HUES6 (cell line): Measurements from ENCODE around the gene EFNB2.

ENCODE experiments used
- H3K27ac ChIP-seq: 2 replicates; pipeline ENCODE4 v1.7.0; 2013; ENCODE audit warnings: low read depth, mild to moderate bottlenecking, low read length, inconsistent platforms
- H3K27me3 ChIP-seq: 2 replicates; pipeline ENCODE4 v1.6.1; 2013; ENCODE audit warnings: low read length; ENCODE audit not compliant: control insufficient read depth, insufficient read depth
- H3K36me3 ChIP-seq: 2 replicates; pipeline ENCODE4 v1.6.1; 2013; ENCODE audit warnings: low read length; ENCODE audit not compliant: control insufficient read depth, insufficient read depth
- H3K4me1 ChIP-seq: 2 replicates; pipeline ENCODE4 v1.6.1; 2013; ENCODE audit warnings: low read length; ENCODE audit not compliant: control insufficient read depth, insufficient read depth
- H3K4me3 ChIP-seq: 2 replicates; pipeline ENCODE4 v1.5.1; 2013; ENCODE audit warnings: low read depth, low read length
- H3K9ac ChIP-seq: one replicate; pipeline ENCODE4 v1.6.1; 2013; ENCODE audit warnings: mild to moderate bottlenecking, low read length
- H3K9me3 ChIP-seq: 2 replicates; pipeline ENCODE4 v1.6.1; 2013; ENCODE audit warnings: low read depth, low read length; ENCODE audit not compliant: control insufficient read depth, insufficient read depth

The EFNB2 gene

DNA sequence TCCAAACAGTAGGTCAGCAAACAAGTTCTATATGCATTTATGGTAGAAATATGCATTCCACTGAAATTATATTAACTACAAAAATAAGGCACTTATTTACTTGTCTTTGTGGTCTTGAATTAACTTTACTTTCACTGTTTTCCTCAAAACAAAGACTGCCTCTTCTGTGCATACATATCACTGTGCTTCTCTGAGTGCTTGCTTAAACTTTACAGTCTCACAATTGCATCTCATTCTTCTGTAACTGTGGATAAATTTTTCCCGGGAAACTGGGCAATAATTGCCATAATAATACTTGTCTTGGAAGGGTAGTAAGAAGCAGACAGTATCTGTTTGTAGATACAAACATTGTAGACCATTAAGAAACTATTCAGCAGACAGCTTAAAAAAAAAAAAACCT lies 38.4 kb downstream of the EFNB2 start:
- H3K4me1 ChIP-seq = peaks cover 38% of the 10 kb centered on the region
- no peak overlapping the region for H3K27ac ChIP-seq
- H3K36me3 ChIP-seq = peaks cover 34% of the 10 kb centered on the region
- H3K4me3 ChIP-seq = no peak overlapping the region
- H3K27me3 ChIP-seq = no peaks in the 10 kb centered on the region
- H3K9me3 ChIP-seq = no peaks in the 10 kb centered on the region
- no peak overlapping the region for H3K9ac ChIP-seq

GRCh38 chr13:106496072-106496997 lies 39.1 kb downstream of the EFNB2 start:
- Histone ChIP-seq H3K9ac (no peak overlapping the region), H3K4me3 (no peak overlapping the region), H3K27me3 (no peaks in the 10 kb centered on the region), H3K9me3 (no peaks in the 10 kb centered on the region), H3K36me3 (peaks cover 42% of the 10 kb centered on the region), H3K27ac (no peak overlapping the region), H3K4me1 (peaks cover 38% of the 10 kb centered on the region)

DNA sequence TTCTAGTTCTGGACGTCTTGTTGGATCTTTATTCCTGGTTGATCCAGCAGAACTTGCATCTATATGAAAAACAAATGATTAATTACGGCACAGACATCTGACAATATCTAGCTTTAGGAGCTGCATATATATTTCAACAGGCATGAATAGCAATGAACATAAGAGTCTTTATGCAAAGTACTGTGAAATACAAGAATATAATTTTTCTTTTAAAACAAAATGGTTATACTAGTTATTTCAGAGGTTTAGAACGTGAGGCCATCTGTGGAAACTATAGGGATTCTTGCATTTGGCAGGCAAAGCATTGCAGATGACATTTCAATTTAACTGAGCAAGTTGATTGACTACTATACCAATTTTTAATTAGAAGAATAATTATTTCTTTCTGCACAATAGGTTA lies 40.5 kb downstream of the EFNB2 start:
- Histone ChIP-seq H3K9ac (no peak overlapping the region), H3K27ac (no peak overlapping the region), H3K36me3 (peaks cover 49% of the 10 kb centered on the region), H3K4me3 (no peak overlapping the region), H3K4me1 (peaks cover 33% of the 10 kb centered on the region), H3K27me3 (no peaks in the 10 kb centered on the region), H3K9me3 (no peaks in the 10 kb centered on the region)

- H3K4me1 ChIP-seq = peaks cover 30% of the 10 kb centered on the region
- no peaks in the 10 kb centered on the region for H3K9me3 ChIP-seq
- peaks cover 49% of the 10 kb centered on the region for H3K36me3 ChIP-seq
- no peak overlapping the region for H3K4me3 ChIP-seq
- H3K27me3 ChIP-seq = no peaks in the 10 kb centered on the region
- H3K9ac ChIP-seq = no peak overlapping the region
- H3K27ac ChIP-seq = no peak overlapping the region
Observed at GRCh38 chr13:106494506-106494905, 41.0 kb downstream of the EFNB2 start.

- no peaks in the 10 kb centered on the region for H3K9me3 ChIP-seq
- H3K36me3 ChIP-seq = peaks cover 49% of the 10 kb centered on the region
- no peaks in the 10 kb centered on the region for H3K27me3 ChIP-seq
- H3K27ac ChIP-seq = no peak overlapping the region
- H3K9ac ChIP-seq = no peak overlapping the region
- H3K4me1 ChIP-seq = peaks cover 27% of the 10 kb centered on the region
- no peak overlapping the region for H3K4me3 ChIP-seq
Observed at GRCh38 chr13:106493533-106494220, 41.8 kb downstream of the EFNB2 start.

DNA sequence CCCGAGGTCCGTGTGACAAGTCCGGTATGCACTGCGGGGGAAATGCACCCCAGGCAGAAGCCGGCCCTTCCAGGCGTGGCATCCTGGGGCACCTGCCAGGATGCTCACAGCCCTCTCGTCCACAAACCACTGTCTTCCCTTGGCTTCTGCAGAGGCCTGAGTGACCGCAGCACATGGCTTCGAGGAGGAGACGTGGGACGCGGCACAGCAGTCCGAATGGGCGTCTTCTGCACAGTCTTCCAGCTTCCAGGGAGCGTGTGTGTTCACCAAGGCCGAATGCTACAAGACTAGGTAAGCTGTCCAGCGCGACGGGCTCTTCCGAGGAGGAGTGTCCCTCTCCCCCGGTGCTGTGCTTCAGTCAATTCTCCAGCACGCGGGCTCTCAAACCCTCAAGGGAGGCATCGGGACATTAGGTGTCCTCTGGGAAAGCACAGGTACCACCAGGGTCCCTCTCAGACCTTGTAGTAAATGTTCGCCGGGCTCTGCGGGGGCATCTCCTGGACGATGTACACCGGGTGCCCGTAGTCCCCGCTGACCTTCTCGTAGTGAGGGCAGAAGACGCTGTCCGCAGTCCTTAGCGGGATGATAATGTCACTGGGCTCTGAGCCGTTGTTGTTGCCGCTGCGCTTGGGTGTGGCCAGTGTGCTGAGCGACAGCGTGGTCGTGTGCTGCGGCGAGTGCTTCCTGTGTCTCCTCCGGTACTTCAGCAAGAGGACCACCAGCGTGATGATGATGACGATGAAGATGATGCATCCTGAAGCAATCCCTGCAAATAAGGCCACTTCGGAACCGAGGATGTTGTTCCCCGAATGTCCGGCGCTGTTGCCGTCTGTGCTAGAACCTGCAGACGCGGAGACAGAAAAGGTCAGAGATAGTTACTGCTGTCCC lies 42.6 kb downstream of the EFNB2 start:
- no peak overlapping the region for H3K27ac ChIP-seq
- H3K4me3 ChIP-seq = no peak overlapping the region
- H3K4me1 ChIP-seq = peaks cover 23% of the 10 kb centered on the region
- H3K36me3 ChIP-seq = peaks cover 49% of the 10 kb centered on the region
- H3K27me3 ChIP-seq = no peaks in the 10 kb centered on the region
- H3K9me3 ChIP-seq = no peaks in the 10 kb centered on the region
- no peak overlapping the region for H3K9ac ChIP-seq

- Histone ChIP-seq H3K27ac (no peak overlapping the region), H3K27me3 (no peaks in the 10 kb centered on the region), H3K4me3 (no peak overlapping the region), H3K9ac (no peak overlapping the region), H3K9me3 (no peaks in the 10 kb centered on the region), H3K4me1 (peaks cover 22% of the 10 kb centered on the region), H3K36me3 (peaks cover 49% of the 10 kb centered on the region)
Observed at GRCh38 chr13:106491928-106492587, 43.4 kb downstream of the EFNB2 start.

DNA sequence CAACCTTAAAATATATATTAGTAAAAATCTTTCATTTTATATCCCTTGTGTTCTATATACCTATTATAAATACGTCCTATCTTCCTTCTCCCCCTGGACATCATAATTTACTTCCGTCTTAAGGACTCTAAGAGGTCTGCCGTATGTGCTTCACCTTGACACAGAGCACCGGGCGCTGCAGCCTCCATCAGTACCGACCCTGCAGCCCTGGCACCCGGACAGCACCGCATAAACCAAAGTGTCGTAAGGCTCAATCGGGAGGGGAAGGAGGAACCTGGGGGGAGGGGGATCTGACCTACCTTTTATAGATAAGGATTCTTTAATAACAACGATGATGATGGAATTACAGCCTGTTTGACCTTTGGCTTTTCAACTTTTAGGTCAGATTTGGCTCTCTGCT lies 44.0 kb downstream of the EFNB2 start:
- Histone ChIP-seq H3K27ac (no peak overlapping the region), H3K9ac (no peak overlapping the region), H3K9me3 (no peaks in the 10 kb centered on the region), H3K36me3 (peaks cover 49% of the 10 kb centered on the region), H3K4me3 (no peak overlapping the region), H3K4me1 (peaks cover 16% of the 10 kb centered on the region), H3K27me3 (no peaks in the 10 kb centered on the region)

GRCh38 chr13:106490569-106491321 lies 44.7 kb downstream of the EFNB2 start:
- Histone ChIP-seq H3K27ac (no peak overlapping the region), H3K9ac (no peak overlapping the region), H3K36me3 (peaks cover 49% of the 10 kb centered on the region), H3K9me3 (no peaks in the 10 kb centered on the region), H3K4me1 (peaks cover 10% of the 10 kb centered on the region; the same call in 1 of the 2 replicates), H3K27me3 (no peaks in the 10 kb centered on the region), H3K4me3 (no peak overlapping the region)
